Measurements from ENCODE around the gene MRPS26.

GRCh38 chr20:3072530-3073250 lies 26.8 kb downstream of the MRPS26 start:
- TF ChIP-seq CTCF (IDR thresholded peaks at IDR 0.05), result no peak
- no peak for TF ChIP-seq POLR2A (IDR thresholded peaks at IDR 0.05)

All from heart left ventricle (tissue), 13 donors.